Adrenal gland (tissue), 12 donors: Measurements from ENCODE around the gene ADARB2. TPM values are rescaled to one million over a fixed set of nuclear protein-coding genes. Genes with fewer than 3 reads are reported as not detected.

Experiments used
- DNase-seq, 7 donors: peaks; one replicate each; pipeline ENCODE4 v3.0.0-alpha.2; 2019 to 2020
- H3K27ac ChIP-seq, 5 donors: fragments of 200-600 bp; sonication (generic) in 4 of 5; 1 replicate in 3 of 5; 2 replicates in 2 of 5; pipeline versions ENCODE4 v1.5.1 to v1.8.0; 2016 to 2020; ENCODE audit warnings: mild to moderate bottlenecking in 1 of 5
- H3K27me3 ChIP-seq: fragments of 200-600 bp; 2 replicates; pipeline ENCODE4 v1.8.0; 2021
- H3K36me3 ChIP-seq, 2 donors: fragments of 200-600 bp; replicated peaks in 1 of 2; 1 replicate in 1 of 2; 2 replicates in 1 of 2; pipeline versions ENCODE4 v1.5.1 to v1.8.0; 2018 to 2022
- H3K4me1 ChIP-seq, 2 donors: fragments of 200-600 bp; replicated peaks in 1 of 2; 1 replicate in 1 of 2; 2 replicates in 1 of 2; pipeline versions ENCODE4 v1.5.1 to v1.8.0; 2018 to 2021
- H3K4me3 ChIP-seq, 4 donors: fragments of 200-600 bp; sonication (generic) in 3 of 4; one replicate each; pipeline ENCODE4 v1.5.1; 2016 to 2018
- H3K9me3 ChIP-seq, 3 donors: fragments of 200-600 bp; sonication (generic) in 1 of 3; replicated peaks in 1 of 3; 1 replicate in 2 of 3; 2 replicates in 1 of 3; pipeline versions ENCODE4 v1.5.1 to v1.8.0; 2016 to 2021
- CTCF ChIP-seq, 6 experiments: fragments of 450-650 bp in 4 of 6; fragments of 200-600 bp in 2 of 6; sonication (generic) in 1 of 6; IDR thresholded peaks; 1 replicate in 5 of 6; 2 replicates in 1 of 6; pipeline versions ENCODE4 v1.5.1 to v1.8.0; 2016 to 2021; ENCODE audit warnings: antibody characterized with exemption in 6 of 6, mild to moderate bottlenecking in 2 of 6, moderate library complexity in 1 of 6
- POLR2A ChIP-seq, 2 donors: fragments of 450-650 bp; IDR thresholded peaks; one replicate each; pipeline ENCODE4 v1.6.1; 2017; ENCODE audit warnings: antibody characterized with exemption in 2 of 2, mild to moderate bottlenecking in 2 of 2, moderate library complexity in 1 of 2
- WGBS, 4 donors: extraction: QIAGEN DNeasy Blood & Tissue Kit in 2 of 4; methylation state at CpG; one replicate each; pipeline versions ENCODE4 v1.1.5 to v1.1.7; 2013 to 2017; 5-methylcytosine and 5-hydroxymethylcytosine counted together
- intact Hi-C, 2 donors: fragments of 100-400 bp; cut with DNase I; formaldehyde crosslinking; loops; one replicate each; pipeline versions ENCODE4 v1.14.1 to v1.15.0; 2022 to 2023
- polyA plus RNA-seq, 3 donors: library from polyadenylated mRNA; stranded (reverse); fragments of 200-250 nt in 2 of 3; fragments of 350-450 nt in 1 of 3; fragmentation: Illumina TruSeq in 1 of 3; extraction: RNeasy Lipid Tissue Mini Kit (QIAGEN cat#74804) in 1 of 3; gene quantifications; one replicate each; pipeline ENCODE4 v1.2.3, GENCODE V29; 2013 to 2014
- total RNA-seq, 9 donors: library from RNA; depleted of rRNA in 4 of 9; stranded (reverse); fragments of >200 nt in 4 of 9; fragments of 120-200 nt in 1 of 9; fragmentation: NEBNext Ultra II Directional in 1 of 9; extraction: Animal tissue kit (Norgen Biotek cat#: 25700) in 1 of 9; gene quantifications; one replicate each; pipeline versions ENCODE4 v1.1.0 to v1.2.4, GENCODE V29; 2013 to 2023
- donor health status: healthy with polysubstance abuse.
- donor health status: Bipolar disorder and iron deficiency.
- donor health status: DM: yes; HTN: yes; CAD: no.
- donor health status: DM: no; HTN: no; CAD: no.
- donor health status: DM: no; HTN: no; CAD: no.
- donor health status: DM: yes; HTN: yes; CAD: no.

ADARB2 gene
- total and polyA plus RNA-seq, 12 donors: 0.14 to 3.1 (median 0.91) TPM

- intact Hi-C loops: no loop called here
These were observed 110.5 kb downstream of the ADARB2 start for GRCh38 chr10:1626835-1627234.

GRCh38 chr10:1626410-1626809 is 110.9 kb downstream of the ADARB2 start:
- Histone ChIP-seq H3K27me3 (no peaks in the 10 kb centered on the region), H3K36me3 (no peaks in the 10 kb centered on the region), H3K9me3 (no peaks in the 10 kb centered on the region), H3K4me3 (no peak overlapping the region), H3K4me1 (no peaks in the 10 kb centered on the region), H3K27ac (no peak overlapping the region)
- intact Hi-C loops: no loop called here
- 75 to 89% (median 81%) methylated on average over 22 of the region's 22 CpGs for WGBS, 4 donors
- TF ChIP-seq CTCF (IDR thresholded peaks at IDR 0.05): no peak
- TF ChIP-seq POLR2A (IDR thresholded peaks at IDR 0.05): no peak
- DNase-seq: no peak

More at GRCh38 chr10:1626835-1627234, 110.5 kb downstream of the ADARB2 start:
- Histone ChIP-seq H3K27ac (no peak overlapping the region), H3K36me3 (no peaks in the 10 kb centered on the region), H3K27me3 (no peaks in the 10 kb centered on the region), H3K4me3 (no peak overlapping the region), H3K4me1 (no peaks in the 10 kb centered on the region), H3K9me3 (no peaks in the 10 kb centered on the region)
- TF ChIP-seq POLR2A (IDR thresholded peaks at IDR 0.05) (no peak), CTCF (IDR thresholded peaks at IDR 0.05) (no peak)
- no peak for DNase-seq
- 76 to 84% (median 79%) methylated on average over 16 of the region's 16 CpGs for WGBS, 4 donors

GRCh38 chr10:1625731-1626130 is 111.6 kb downstream of the ADARB2 start:
- Histone ChIP-seq H3K27ac (no peak overlapping the region), H3K4me1 (no peaks in the 10 kb centered on the region), H3K27me3 (no peaks in the 10 kb centered on the region), H3K9me3 (no peaks in the 10 kb centered on the region), H3K36me3 (no peaks in the 10 kb centered on the region), H3K4me3 (no peak overlapping the region)
- DNase-seq: no peak
- WGBS, 4 donors: 78 to 86% (median 82%) methylated on average over 11 of the region's 11 CpGs
- intact Hi-C loops: no loop called here
- TF ChIP-seq POLR2A (IDR thresholded peaks at IDR 0.05) (no peak), CTCF (IDR thresholded peaks at IDR 0.05) (no peak)

GRCh38 chr10:1625079-1625478 is 112.2 kb downstream of the ADARB2 start:
- TF ChIP-seq CTCF (IDR thresholded peaks at IDR 0.05) (no peak), POLR2A (IDR thresholded peaks at IDR 0.05) (no peak)
- intact Hi-C loops: no loop called here
- Histone ChIP-seq H3K36me3 (no peaks in the 10 kb centered on the region), H3K9me3 (no peaks in the 10 kb centered on the region), H3K27ac (no peak overlapping the region), H3K4me3 (no peak overlapping the region), H3K4me1 (no peaks in the 10 kb centered on the region), H3K27me3 (no peaks in the 10 kb centered on the region)
- DNase-seq: no peak
- 85 to 97% (median 87%) methylated on average over 9 of the region's 9 CpGs for WGBS, 4 donors
